Fibroblast of lung (primary cell): ENCODE measurements around the gene EXOC6B. TPM values are rescaled to one million over a fixed set of nuclear protein-coding genes. Genes with fewer than 3 reads are reported as not detected.
A peak's percentile ranks its signal among the peaks of the same experiment; 100 is the strongest.

Experiments
- DNase-seq, 2 donors: peaks; one replicate each; pipeline versions ENCODE4 v3.0.0 to v3.0.0-alpha.2; 2010; ENCODE audit warnings: low read depth in 2 of 2
- H2AFZ ChIP-seq: 2 replicates; pipeline ENCODE4 v1.5.1; 2012; ENCODE audit warnings: low read length, control low read depth, inconsistent platforms
- H3K27ac ChIP-seq: 2 replicates; pipeline ENCODE4 v1.5.1; 2011; ENCODE audit warnings: low read length, control low read depth; ENCODE audit not compliant: insufficient read depth
- H3K27me3 ChIP-seq: 2 replicates; pipeline ENCODE4 v1.5.1; 2011; ENCODE audit warnings: mild to moderate bottlenecking, low read length; ENCODE audit not compliant: control insufficient read depth, insufficient read depth
- H3K36me3 ChIP-seq: 2 replicates; pipeline ENCODE4 v1.5.1; 2011; ENCODE audit warnings: low read length; ENCODE audit not compliant: control insufficient read depth, insufficient read depth
- H3K4me1 ChIP-seq: 2 replicates; pipeline ENCODE4 v1.5.1; 2011; ENCODE audit warnings: low read length; ENCODE audit not compliant: control insufficient read depth, insufficient read depth; ENCODE audit errors: extremely low read depth
- H3K4me2 ChIP-seq: 2 replicates; pipeline ENCODE4 v1.5.1; 2011; ENCODE audit warnings: low read length, control low read depth; ENCODE audit not compliant: insufficient read depth; ENCODE audit errors: extremely low read depth
- H3K4me3 ChIP-seq, 4 experiments: fragments of 200-600 bp in 1 of 4; sonication (generic) in 1 of 4; replicated peaks in 1 of 4; 2 replicates each; pipeline ENCODE4 v1.5.1; 2011 to 2016; ENCODE audit warnings: low read length in 4 of 4, low read depth in 3 of 4, mild to moderate bottlenecking in 3 of 4, control low read depth in 2 of 4, inconsistent platforms in 1 of 4, mixed read lengths in 1 of 4; ENCODE audit not compliant: insufficient read depth in 1 of 4; ENCODE audit errors: control extremely low read depth in 1 of 4
- H3K79me2 ChIP-seq: 2 replicates; pipeline ENCODE4 v1.5.1; 2012; ENCODE audit warnings: mild to moderate bottlenecking, low read length, inconsistent platforms; ENCODE audit not compliant: control insufficient read depth, insufficient read depth
- H3K9ac ChIP-seq: 2 replicates; pipeline ENCODE4 v1.5.1; 2011; ENCODE audit warnings: mild to moderate bottlenecking, low read length, control low read depth; ENCODE audit not compliant: insufficient read depth
- H3K9me3 ChIP-seq: 2 replicates; pipeline ENCODE4 v1.5.1; 2012; ENCODE audit warnings: low read depth, low read length; ENCODE audit not compliant: control insufficient read depth, insufficient read depth
- H4K20me1 ChIP-seq: 2 replicates; pipeline ENCODE4 v1.5.1; 2011; ENCODE audit warnings: low read length; ENCODE audit not compliant: control insufficient read depth, insufficient read depth; ENCODE audit errors: extremely low read depth
- EZH2 ChIP-seq: IDR thresholded peaks from 2 replicates; pipeline ENCODE4 v1.5.1; 2012; ENCODE audit warnings: low read length, control low read depth, mild to moderate bottlenecking; ENCODE audit errors: missing control alignments
- polyA plus RNA-seq, 2 donors: library from polyadenylated mRNA; depleted of rRNA in 1 of 2; stranded (reverse) in 1 of 2; unstranded in 1 of 2; fragments of >200 nt; gene quantifications; 2 replicates each; pipeline ENCODE4 v1.2.1, GENCODE V29; 2011 to 2012; ENCODE audit warnings: missing spikeins in 1 of 2
- total RNA-seq: library from RNA; depleted of rRNA; stranded (reverse); fragments of >200 nt; gene quantifications from 2 replicates; pipeline ENCODE4 v1.2.1, GENCODE V29; 2014
- TF ChIP-seq, protein P1 (sequence below), 2 donors: IDR thresholded peaks in 1 of 2; conservative IDR thresholded peaks in 1 of 2; 1 replicate in 1 of 2; 2 replicates in 1 of 2; pipeline ENCODE4 v1.5.1; 2011 to 2012; ENCODE audit warnings: low read length in 2 of 2, control low read depth in 1 of 2, inconsistent platforms in 1 of 2, low read depth in 1 of 2, mild to moderate bottlenecking in 1 of 2

EXOC6B gene
- total and polyA plus RNA-seq, 2 donors (not counting 1 experiment from before 2014, with no cell fraction given): 26.3 to 36.5 TPM

DNA sequence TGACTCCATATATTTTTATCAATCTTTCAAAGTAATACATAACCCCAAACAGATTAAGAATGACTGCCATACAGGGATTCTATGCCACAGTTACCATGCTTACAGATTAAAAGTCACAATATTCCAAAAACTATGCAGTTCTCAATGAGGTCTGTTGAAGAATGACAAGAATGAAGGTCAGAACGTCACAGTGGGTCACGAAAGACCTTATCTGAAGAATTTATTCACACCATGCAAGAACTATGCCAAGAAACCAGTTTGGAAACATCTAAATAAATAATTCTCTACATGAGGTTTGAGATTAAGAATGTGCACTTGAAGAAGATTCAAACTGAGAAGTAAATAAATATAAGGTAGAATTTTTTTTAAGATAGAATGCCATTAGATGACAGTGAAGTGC lies 253.3 kb downstream of the EXOC6B start:
- Histone ChIP-seq H3K4me2 (no peak overlapping the region), H3K4me1 (peaks cover 5% of the 10 kb centered on the region), H3K27ac (no peak overlapping the region)

DNA sequence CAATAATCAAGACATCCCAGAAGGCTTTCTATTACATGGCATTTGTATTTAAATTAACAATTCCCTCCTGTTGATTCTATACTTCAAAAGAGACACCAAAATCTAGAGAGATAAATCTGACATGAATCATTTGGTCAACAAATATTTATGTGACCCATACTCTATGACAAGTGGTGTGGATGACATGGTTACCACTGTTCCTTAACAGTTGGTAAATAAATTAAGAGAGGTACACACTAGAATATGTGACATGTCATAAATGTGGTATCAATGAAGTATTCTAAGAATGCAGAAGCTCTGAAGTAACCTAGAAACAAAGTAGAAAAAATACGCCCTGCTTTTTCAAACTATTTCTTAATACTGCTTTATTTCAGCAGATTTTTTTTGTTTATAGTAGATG lies 255.4 kb downstream of the EXOC6B start:
- Histone ChIP-seq H2AFZ (no peak overlapping the region), H3K4me2 (no peak overlapping the region), H3K4me1 (no peaks in the 10 kb centered on the region), H3K4me3 (no peak overlapping the region), H3K9ac (no peak overlapping the region), H3K9me3 (no peaks in the 10 kb centered on the region), H3K79me2 (no peaks in the 10 kb centered on the region), H4K20me1 (no peaks in the 10 kb centered on the region), H3K36me3 (no peaks in the 10 kb centered on the region), H3K27me3 (no peaks in the 10 kb centered on the region), H3K27ac (no peak overlapping the region)
- peak in 1 of 2 donors; percentile 54 for DNase-seq
- TF ChIP-seq EZH2: no peak
- TF ChIP-seq, protein P1, sequence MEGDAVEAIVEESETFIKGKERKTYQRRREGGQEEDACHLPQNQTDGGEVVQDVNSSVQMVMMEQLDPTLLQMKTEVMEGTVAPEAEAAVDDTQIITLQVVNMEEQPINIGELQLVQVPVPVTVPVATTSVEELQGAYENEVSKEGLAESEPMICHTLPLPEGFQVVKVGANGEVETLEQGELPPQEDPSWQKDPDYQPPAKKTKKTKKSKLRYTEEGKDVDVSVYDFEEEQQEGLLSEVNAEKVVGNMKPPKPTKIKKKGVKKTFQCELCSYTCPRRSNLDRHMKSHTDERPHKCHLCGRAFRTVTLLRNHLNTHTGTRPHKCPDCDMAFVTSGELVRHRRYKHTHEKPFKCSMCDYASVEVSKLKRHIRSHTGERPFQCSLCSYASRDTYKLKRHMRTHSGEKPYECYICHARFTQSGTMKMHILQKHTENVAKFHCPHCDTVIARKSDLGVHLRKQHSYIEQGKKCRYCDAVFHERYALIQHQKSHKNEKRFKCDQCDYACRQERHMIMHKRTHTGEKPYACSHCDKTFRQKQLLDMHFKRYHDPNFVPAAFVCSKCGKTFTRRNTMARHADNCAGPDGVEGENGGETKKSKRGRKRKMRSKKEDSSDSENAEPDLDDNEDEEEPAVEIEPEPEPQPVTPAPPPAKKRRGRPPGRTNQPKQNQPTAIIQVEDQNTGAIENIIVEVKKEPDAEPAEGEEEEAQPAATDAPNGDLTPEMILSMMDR (conservative IDR thresholded peaks at IDR 0.05 in 1 of 2, IDR thresholded peaks at IDR 0.05 in 1 of 2; ENCODE audit: low read depth in 1 of 2, low read length in 2 of 2): no peak

More for the DNA sequence above, 253.3 kb downstream of the EXOC6B start:
- Histone ChIP-seq H3K4me3 (no peak overlapping the region), H3K9me3 (no peaks in the 10 kb centered on the region), H3K9ac (no peak overlapping the region), H3K27me3 (no peaks in the 10 kb centered on the region), H3K79me2 (no peaks in the 10 kb centered on the region), H2AFZ (no peak overlapping the region), H3K36me3 (no peaks in the 10 kb centered on the region), H4K20me1 (no peaks in the 10 kb centered on the region)
- peak in 1 of 2 donors; percentile 87 for DNase-seq
- TF ChIP-seq, protein P1 (conservative IDR thresholded peaks at IDR 0.05 in 1 of 2, IDR thresholded peaks at IDR 0.05 in 1 of 2; ENCODE audit: low read depth in 1 of 2, low read length in 2 of 2): no peak
- TF ChIP-seq EZH2: no peak

DNA sequence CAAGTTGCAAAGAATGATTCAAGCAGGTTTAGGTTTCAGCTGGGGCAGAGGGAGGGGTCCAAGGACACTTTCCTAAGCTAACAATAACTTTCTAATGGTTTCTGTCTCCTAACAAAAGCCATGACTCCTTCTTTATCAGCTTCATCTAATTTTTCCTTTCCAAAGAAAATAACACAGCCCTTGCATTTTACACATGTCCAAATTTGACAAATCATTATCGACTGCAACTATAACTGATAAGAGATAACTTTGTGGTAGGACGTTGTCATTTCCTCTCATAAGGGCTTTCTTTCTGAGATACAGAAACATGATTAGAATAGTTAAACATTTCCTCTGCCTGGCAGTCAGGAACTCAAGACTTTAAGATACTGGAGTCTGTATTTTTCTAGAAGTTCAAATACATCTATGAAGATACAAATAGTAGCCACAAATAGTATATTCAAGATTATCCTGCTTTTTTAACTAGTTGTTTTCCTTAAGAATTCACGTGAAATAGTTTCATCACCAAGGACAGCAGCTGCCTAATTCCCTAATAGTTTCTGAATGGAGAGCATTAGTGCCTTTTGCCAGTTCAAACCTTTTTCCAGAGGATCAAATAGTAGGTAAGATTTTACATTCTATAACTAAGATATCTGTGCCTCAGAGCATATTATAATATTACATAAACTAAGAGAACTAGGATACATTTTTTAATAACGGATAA lies 263.2 kb downstream of the EXOC6B start:
- H3K27ac ChIP-seq: no peak overlapping the region
- peaks cover 2% of the 10 kb centered on the region for H3K4me1 ChIP-seq
- no peak overlapping the region for H3K4me3 ChIP-seq
- no peak overlapping the region for H2AFZ ChIP-seq
- H3K27me3 ChIP-seq: no peaks in the 10 kb centered on the region
- H3K36me3 ChIP-seq: no peaks in the 10 kb centered on the region
- peak in 1 of 2 donors; percentile 83 for DNase-seq
- no peak for TF ChIP-seq EZH2
- no peaks in the 10 kb centered on the region for H4K20me1 ChIP-seq
- H3K9ac ChIP-seq: no peak overlapping the region
- H3K4me2 ChIP-seq: no peak overlapping the region
- H3K79me2 ChIP-seq: no peaks in the 10 kb centered on the region
- no peaks in the 10 kb centered on the region for H3K9me3 ChIP-seq
